GM23338 (cell line): ENCODE measurements around the gene TEKT5. TPM values are rescaled to one million over a fixed set of nuclear protein-coding genes. Genes with fewer than 3 reads are reported as not detected.

Experiments used
- ATAC-seq: fragments of 200-7000 bp; cut with Tn5 transposase; 3 replicates; pipeline ENCODE4 v1.9.1; 2020
- DNase-seq: peaks from one replicate; pipeline ENCODE4 v3.0.0-alpha.2; 2015; ENCODE audit warnings: low spot score
- H2AFZ ChIP-seq: fragments of 200-600 bp; sonication (generic); 2 replicates; pipeline ENCODE4 v1.8.0; 2016; ENCODE audit warnings: antibody characterized with exemption, mild to moderate bottlenecking, moderate library complexity
- H3F3A ChIP-seq: fragments of 200-600 bp; sonication (generic); replicated peaks from 2 replicates; pipeline ENCODE4 v1.8.0; 2017; ENCODE audit warnings: antibody characterized with exemption, mixed run types, low read depth
- H3K27ac ChIP-seq: fragments of 200-600 bp; sonication (generic); 2 replicates; pipeline ENCODE4 v1.6.1; 2016; ENCODE audit warnings: low read depth
- H3K27me3 ChIP-seq: fragments of 200-600 bp; sonication (generic); 2 replicates; pipeline ENCODE4 v1.8.0; 2016; ENCODE audit warnings: mild to moderate bottlenecking, mixed run types, moderate library complexity; ENCODE audit not compliant: insufficient read depth
- H3K36me3 ChIP-seq: fragments of 200-600 bp; sonication (generic); 2 replicates; pipeline ENCODE4 v1.8.0; 2016; ENCODE audit warnings: mild to moderate bottlenecking; ENCODE audit not compliant: insufficient read depth
- H3K4me1 ChIP-seq: fragments of 200-600 bp; sonication (generic); 2 replicates; pipeline ENCODE4 v1.8.0; 2016; ENCODE audit warnings: mild to moderate bottlenecking, moderate library complexity; ENCODE audit not compliant: insufficient read depth
- H3K4me2 ChIP-seq: fragments of 200-600 bp; sonication (generic); 2 replicates; pipeline ENCODE4 v1.7.1; 2017; ENCODE audit warnings: mixed run types
- H3K4me3 ChIP-seq: fragments of 200-600 bp; sonication (generic); 2 replicates; pipeline ENCODE4 v1.6.1; 2016; ENCODE audit warnings: mixed run types
- H3K79me2 ChIP-seq: fragments of 200-600 bp; sonication (generic); replicated peaks from 2 replicates; pipeline ENCODE4 v1.8.0; 2017; ENCODE audit warnings: mild to moderate bottlenecking; ENCODE audit not compliant: insufficient read depth
- H3K9me2 ChIP-seq: fragments of 200-600 bp; sonication (generic); 2 replicates; pipeline ENCODE4 v1.8.0; 2017; ENCODE audit not compliant: insufficient read depth
- H4K20me1 ChIP-seq: fragments of 200-600 bp; sonication (generic); replicated peaks from 2 replicates; pipeline ENCODE4 v1.8.0; 2017; ENCODE audit warnings: mild to moderate bottlenecking; ENCODE audit not compliant: insufficient read depth
- H3K27ac Mint-ChIP-seq: 2 replicates; pipeline ENCODE4 v1.8.0; 2020; ENCODE audit warnings: inconsistent platforms, mild to moderate bottlenecking, moderate library complexity, mixed read lengths
- H3K27me3 Mint-ChIP-seq: 3 replicates; pipeline ENCODE4 v1.8.0; 2022; ENCODE audit warnings: low read depth, mild to moderate bottlenecking, moderate library complexity, mixed read lengths, inconsistent platforms; ENCODE audit not compliant: insufficient read depth, poor library complexity
- H3K36me3 Mint-ChIP-seq: 3 replicates; pipeline ENCODE4 v1.8.0; 2021; ENCODE audit warnings: low read depth, mild to moderate bottlenecking, inconsistent platforms, moderate library complexity, mixed read lengths
- H3K4me1 Mint-ChIP-seq: 3 replicates; pipeline ENCODE4 v1.8.0; 2020; ENCODE audit warnings: mild to moderate bottlenecking, inconsistent platforms, mixed read lengths
- H3K4me3 Mint-ChIP-seq: 3 replicates; pipeline ENCODE4 v1.8.0; 2021; ENCODE audit warnings: moderate library complexity, mild to moderate bottlenecking, inconsistent platforms, mixed read lengths
- H3K9me3 Mint-ChIP-seq: 3 replicates; pipeline ENCODE4 v1.8.0; 2020; ENCODE audit warnings: moderate library complexity, mild to moderate bottlenecking, inconsistent platforms, mixed read lengths
- CREB1 ChIP-seq: fragments of 250-450 bp; sonication (Bioruptor Pico); IDR thresholded peaks from 2 replicates; pipeline ENCODE4 v1.5.0; 2020; ENCODE audit warnings: low read depth, mild to moderate bottlenecking, moderate library complexity
- EZH2 ChIP-seq: fragments of 200-600 bp; sonication (generic); IDR thresholded peaks from one replicate; pipeline ENCODE4 v1.8.0; 2017; ENCODE audit warnings: antibody characterized with exemption, mild to moderate bottlenecking, low read depth; ENCODE audit not compliant: unreplicated experiment
- JUNB ChIP-seq: IDR thresholded peaks from one replicate; pipeline ENCODE4 v1.6.1; 2016; ENCODE audit warnings: antibody characterized with exemption; ENCODE audit not compliant: unreplicated experiment
- POLR2AphosphoS5 ChIP-seq: IDR thresholded peaks from 2 replicates; pipeline ENCODE4 v1.6.1; 2016; ENCODE audit warnings: antibody characterized with exemption, low read depth
- polyA plus RNA-seq: library from polyadenylated mRNA; unstranded; fragments of >200 nt; fragmentation: Nextera tagmentation; extraction: Ambion mirVana; gene quantifications from 2 replicates; pipeline ENCODE4 v1.2.1, GENCODE V29; 2016
- total RNA-seq: library from RNA; depleted of rRNA; stranded (reverse); fragments of >200 nt; shearing (Covaris generic); gene quantifications from 2 replicates; pipeline ENCODE4 v1.2.3, GENCODE V29; 2014
- TF ChIP-seq, protein P1 (sequence below): fragments of 250-450 bp; sonication (Bioruptor Pico); IDR thresholded peaks from 2 replicates; pipeline ENCODE4 v1.5.0; 2020; ENCODE audit warnings: mild to moderate bottlenecking, moderate library complexity
- TF ChIP-seq, protein P2 (sequence below): IDR thresholded peaks from one replicate; pipeline ENCODE4 v1.6.1; 2018; ENCODE audit warnings: antibody characterized with exemption; ENCODE audit not compliant: unreplicated experiment
- TF ChIP-seq, protein P3 (sequence below), 2 experiments: fragments of 200-600 bp in 1 of 2; sonication (generic) in 1 of 2; conservative IDR thresholded peaks; 2 replicates each; pipeline versions ENCODE4 v1.5.1 to v1.6.1; 2016 to 2017; ENCODE audit warnings: antibody characterized with exemption in 2 of 2, low read depth in 2 of 2, mild to moderate bottlenecking in 2 of 2, moderate library complexity in 1 of 2

Gene TEKT5
- total and polyA plus RNA-seq, 2 experiments from 2014 or later: 0.52 TPM; not detected in 1

DNA sequence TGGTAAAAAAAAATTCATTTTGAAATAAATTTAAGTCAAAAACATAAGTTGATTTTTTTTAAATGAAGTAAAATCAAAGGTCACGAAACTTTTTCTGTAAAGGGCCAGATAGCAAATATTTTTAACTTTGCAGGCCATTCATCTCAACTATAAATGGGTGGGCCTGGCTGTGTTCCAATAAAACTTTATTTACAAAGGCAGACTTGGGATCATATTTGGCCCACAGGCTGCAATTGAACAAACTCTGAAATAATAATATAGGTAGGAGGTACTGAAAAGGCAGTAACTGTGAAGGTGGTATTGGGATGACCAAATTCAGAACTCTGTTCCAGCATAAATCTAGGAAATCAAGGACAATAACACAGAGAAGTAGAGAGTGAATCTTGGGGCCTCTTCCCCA is 102.1 kb downstream of the TEKT5 start:
- no peaks in the 10 kb centered on the region for H3K36me3 Mint-ChIP-seq
- no peaks in the 10 kb centered on the region; the same call in 2 of the 3 replicates for H3K4me1 Mint-ChIP-seq
- Histone ChIP-seq H3K79me2 (no peaks in the 10 kb centered on the region), H2AFZ (no peak overlapping the region), H4K20me1 (no peaks in the 10 kb centered on the region), H3K36me3 (no peaks in the 10 kb centered on the region), H3K4me2 (no peak overlapping the region), H3K9me2 (no peaks in the 10 kb centered on the region), H3F3A (no peaks in the 10 kb centered on the region), H3K4me1 (no peaks in the 10 kb centered on the region), H3K4me3 (no peak overlapping the region), H3K27ac (no peak overlapping the region), H3K27me3 (no peaks in the 10 kb centered on the region)
- ATAC-seq (no peak), DNase-seq (no peak)
- H3K4me3 Mint-ChIP-seq: no peak overlapping the region
- no peak overlapping the region for H3K27ac Mint-ChIP-seq
- TF ChIP-seq, protein P1, sequence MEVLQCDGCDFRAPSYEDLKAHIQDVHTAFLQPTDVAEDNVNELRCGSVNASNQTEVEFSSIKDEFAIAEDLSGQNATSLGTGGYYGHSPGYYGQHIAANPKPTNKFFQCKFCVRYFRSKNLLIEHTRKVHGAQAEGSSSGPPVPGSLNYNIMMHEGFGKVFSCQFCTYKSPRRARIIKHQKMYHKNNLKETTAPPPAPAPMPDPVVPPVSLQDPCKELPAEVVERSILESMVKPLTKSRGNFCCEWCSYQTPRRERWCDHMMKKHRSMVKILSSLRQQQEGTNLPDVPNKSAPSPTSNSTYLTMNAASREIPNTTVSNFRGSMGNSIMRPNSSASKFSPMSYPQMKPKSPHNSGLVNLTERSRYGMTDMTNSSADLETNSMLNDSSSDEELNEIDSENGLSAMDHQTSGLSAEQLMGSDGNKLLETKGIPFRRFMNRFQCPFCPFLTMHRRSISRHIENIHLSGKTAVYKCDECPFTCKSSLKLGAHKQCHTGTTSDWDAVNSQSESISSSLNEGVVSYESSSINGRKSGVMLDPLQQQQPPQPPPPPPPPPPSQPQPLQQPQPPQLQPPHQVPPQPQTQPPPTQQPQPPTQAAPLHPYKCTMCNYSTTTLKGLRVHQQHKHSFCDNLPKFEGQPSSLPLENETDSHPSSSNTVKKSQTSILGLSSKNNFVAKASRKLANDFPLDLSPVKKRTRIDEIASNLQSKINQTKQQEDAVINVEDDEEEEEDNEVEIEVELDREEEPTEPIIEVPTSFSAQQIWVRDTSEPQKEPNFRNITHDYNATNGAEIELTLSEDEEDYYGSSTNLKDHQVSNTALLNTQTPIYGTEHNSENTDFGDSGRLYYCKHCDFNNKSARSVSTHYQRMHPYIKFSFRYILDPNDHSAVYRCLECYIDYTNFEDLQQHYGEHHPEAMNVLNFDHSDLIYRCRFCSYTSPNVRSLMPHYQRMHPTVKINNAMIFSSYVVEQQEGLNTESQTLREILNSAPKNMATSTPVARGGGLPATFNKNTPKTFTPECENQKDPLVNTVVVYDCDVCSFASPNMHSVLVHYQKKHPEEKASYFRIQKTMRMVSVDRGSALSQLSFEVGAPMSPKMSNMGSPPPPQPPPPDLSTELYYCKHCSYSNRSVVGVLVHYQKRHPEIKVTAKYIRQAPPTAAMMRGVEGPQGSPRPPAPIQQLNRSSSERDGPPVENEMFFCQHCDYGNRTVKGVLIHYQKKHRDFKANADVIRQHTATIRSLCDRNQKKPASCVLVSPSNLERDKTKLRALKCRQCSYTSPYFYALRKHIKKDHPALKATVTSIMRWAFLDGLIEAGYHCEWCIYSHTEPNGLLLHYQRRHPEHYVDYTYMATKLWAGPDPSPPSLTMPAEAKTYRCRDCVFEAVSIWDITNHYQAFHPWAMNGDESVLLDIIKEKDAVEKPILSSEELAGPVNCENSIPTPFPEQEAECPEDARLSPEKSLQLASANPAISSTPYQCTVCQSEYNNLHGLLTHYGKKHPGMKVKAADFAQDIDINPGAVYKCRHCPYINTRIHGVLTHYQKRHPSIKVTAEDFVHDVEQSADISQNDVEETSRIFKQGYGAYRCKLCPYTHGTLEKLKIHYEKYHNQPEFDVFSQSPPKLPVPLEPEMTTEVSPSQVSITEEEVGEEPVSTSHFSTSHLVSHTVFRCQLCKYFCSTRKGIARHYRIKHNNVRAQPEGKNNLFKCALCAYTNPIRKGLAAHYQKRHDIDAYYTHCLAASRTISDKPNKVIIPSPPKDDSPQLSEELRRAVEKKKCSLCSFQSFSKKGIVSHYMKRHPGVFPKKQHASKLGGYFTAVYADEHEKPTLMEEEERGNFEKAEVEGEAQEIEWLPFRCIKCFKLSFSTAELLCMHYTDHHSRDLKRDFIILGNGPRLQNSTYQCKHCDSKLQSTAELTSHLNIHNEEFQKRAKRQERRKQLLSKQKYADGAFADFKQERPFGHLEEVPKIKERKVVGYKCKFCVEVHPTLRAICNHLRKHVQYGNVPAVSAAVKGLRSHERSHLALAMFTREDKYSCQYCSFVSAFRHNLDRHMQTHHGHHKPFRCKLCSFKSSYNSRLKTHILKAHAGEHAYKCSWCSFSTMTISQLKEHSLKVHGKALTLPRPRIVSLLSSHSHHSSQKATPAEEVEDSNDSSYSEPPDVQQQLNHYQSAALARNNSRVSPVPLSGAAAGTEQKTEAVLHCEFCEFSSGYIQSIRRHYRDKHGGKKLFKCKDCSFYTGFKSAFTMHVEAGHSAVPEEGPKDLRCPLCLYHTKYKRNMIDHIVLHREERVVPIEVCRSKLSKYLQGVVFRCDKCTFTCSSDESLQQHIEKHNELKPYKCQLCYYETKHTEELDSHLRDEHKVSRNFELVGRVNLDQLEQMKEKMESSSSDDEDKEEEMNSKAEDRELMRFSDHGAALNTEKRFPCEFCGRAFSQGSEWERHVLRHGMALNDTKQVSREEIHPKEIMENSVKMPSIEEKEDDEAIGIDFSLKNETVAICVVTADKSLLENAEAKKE: no peak
- TF ChIP-seq, protein P2, sequence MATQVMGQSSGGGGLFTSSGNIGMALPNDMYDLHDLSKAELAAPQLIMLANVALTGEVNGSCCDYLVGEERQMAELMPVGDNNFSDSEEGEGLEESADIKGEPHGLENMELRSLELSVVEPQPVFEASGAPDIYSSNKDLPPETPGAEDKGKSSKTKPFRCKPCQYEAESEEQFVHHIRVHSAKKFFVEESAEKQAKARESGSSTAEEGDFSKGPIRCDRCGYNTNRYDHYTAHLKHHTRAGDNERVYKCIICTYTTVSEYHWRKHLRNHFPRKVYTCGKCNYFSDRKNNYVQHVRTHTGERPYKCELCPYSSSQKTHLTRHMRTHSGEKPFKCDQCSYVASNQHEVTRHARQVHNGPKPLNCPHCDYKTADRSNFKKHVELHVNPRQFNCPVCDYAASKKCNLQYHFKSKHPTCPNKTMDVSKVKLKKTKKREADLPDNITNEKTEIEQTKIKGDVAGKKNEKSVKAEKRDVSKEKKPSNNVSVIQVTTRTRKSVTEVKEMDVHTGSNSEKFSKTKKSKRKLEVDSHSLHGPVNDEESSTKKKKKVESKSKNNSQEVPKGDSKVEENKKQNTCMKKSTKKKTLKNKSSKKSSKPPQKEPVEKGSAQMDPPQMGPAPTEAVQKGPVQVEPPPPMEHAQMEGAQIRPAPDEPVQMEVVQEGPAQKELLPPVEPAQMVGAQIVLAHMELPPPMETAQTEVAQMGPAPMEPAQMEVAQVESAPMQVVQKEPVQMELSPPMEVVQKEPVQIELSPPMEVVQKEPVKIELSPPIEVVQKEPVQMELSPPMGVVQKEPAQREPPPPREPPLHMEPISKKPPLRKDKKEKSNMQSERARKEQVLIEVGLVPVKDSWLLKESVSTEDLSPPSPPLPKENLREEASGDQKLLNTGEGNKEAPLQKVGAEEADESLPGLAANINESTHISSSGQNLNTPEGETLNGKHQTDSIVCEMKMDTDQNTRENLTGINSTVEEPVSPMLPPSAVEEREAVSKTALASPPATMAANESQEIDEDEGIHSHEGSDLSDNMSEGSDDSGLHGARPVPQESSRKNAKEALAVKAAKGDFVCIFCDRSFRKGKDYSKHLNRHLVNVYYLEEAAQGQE: no peak
- TF ChIP-seq CREB1 (CRISPR knock-in tag) (no peak), POLR2AphosphoS5 (no peak), JUNB (no peak), EZH2 (no peak)
- TF ChIP-seq, protein P3, sequence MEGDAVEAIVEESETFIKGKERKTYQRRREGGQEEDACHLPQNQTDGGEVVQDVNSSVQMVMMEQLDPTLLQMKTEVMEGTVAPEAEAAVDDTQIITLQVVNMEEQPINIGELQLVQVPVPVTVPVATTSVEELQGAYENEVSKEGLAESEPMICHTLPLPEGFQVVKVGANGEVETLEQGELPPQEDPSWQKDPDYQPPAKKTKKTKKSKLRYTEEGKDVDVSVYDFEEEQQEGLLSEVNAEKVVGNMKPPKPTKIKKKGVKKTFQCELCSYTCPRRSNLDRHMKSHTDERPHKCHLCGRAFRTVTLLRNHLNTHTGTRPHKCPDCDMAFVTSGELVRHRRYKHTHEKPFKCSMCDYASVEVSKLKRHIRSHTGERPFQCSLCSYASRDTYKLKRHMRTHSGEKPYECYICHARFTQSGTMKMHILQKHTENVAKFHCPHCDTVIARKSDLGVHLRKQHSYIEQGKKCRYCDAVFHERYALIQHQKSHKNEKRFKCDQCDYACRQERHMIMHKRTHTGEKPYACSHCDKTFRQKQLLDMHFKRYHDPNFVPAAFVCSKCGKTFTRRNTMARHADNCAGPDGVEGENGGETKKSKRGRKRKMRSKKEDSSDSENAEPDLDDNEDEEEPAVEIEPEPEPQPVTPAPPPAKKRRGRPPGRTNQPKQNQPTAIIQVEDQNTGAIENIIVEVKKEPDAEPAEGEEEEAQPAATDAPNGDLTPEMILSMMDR (conservative IDR thresholded peaks at IDR 0.05; ENCODE audit: low read depth in 2 of 2): no peak
- H3K27me3 Mint-ChIP-seq: peaks cover 14% of the 10 kb centered on the region
- no peaks in the 10 kb centered on the region; the same call in 2 of the 3 replicates for H3K9me3 Mint-ChIP-seq
